Stomach (tissue), 4 donors: Measurements from ENCODE around the gene MCM5.

Experiments
- CTCF ChIP-seq, 7 experiments: fragments of 450-650 bp in 4 of 7; fragments of 200-600 bp in 3 of 7; sonication (generic) in 3 of 7; IDR thresholded peaks; one replicate each; pipeline ENCODE4 v1.5.1; 2016 to 2019; ENCODE audit warnings: antibody characterized with exemption in 7 of 7, control low read depth in 2 of 7, mild to moderate bottlenecking in 1 of 7
- POLR2A ChIP-seq, 4 donors: fragments of 450-650 bp; IDR thresholded peaks; one replicate each; pipeline ENCODE4 v1.6.1; 2016; ENCODE audit warnings: antibody characterized with exemption in 4 of 4, control low read depth in 2 of 4, mild to moderate bottlenecking in 1 of 4, moderate library complexity in 1 of 4

GRCh38 chr22:35394810-35395563 lies 5.0 kb upstream of the MCM5 start:
- TF ChIP-seq CTCF (IDR thresholded peaks at IDR 0.05) (no peak), POLR2A (IDR thresholded peaks at IDR 0.05) (no peak)
